ENCODE data around the gene TPRN. TPM values are rescaled to one million over a fixed set of nuclear protein-coding genes. Genes with fewer than 3 reads are reported as not detected.
A peak's percentile ranks its signal among the peaks of the same experiment; 100 is the strongest.

The TPRN gene
- total and polyA plus RNA-seq, 2 experiments from 2014 or later: 6.4 to 29.2 TPM

- Mint-ChIP-seq H3K36me3 (ENCODE audit: low read depth) (peaks cover 21% of the 10 kb centered on the region), H3K27me3 (ENCODE audit: insufficient read depth, low read depth, poor library complexity) (peaks cover 13% of the 10 kb centered on the region), H3K27ac (0 out of 2 replicates have a peak overlapping the region, but pooled peaks have one; percentile 84), H3K9me3 (no peaks in the 10 kb centered on the region), H3K4me1 (peaks cover 9% of the 10 kb centered on the region), H3K4me3 (peak overlapping the region; percentile 91)
- Histone ChIP-seq H3K27me3 (ENCODE audit: insufficient read depth) (no peaks in the 10 kb centered on the region), H3K4me2 (peak overlapping the region; percentile 93), H3F3A (replicated peaks; ENCODE audit: low read depth) (0 out of 2 replicates have a peak, but pooled peaks cover 4% of the 10 kb centered on the region), H3K36me3 (ENCODE audit: insufficient read depth) (no peaks in the 10 kb centered on the region), H3K4me3 (peak overlapping the region; percentile 94), H3K79me2 (replicated peaks; ENCODE audit: insufficient read depth) (peaks cover 25% of the 10 kb centered on the region), H3K27ac (ENCODE audit: low read depth) (no peak overlapping the region), H3K4me1 (ENCODE audit: insufficient read depth) (peaks cover 13% of the 10 kb centered on the region), H3K9me2 (ENCODE audit: insufficient read depth) (no peaks in the 10 kb centered on the region), H2AFZ (no peak overlapping the region), H4K20me1 (replicated peaks; ENCODE audit: insufficient read depth) (0 out of 2 replicates have a peak, but pooled peaks cover 5% of the 10 kb centered on the region)
- TF ChIP-seq POLR2AphosphoS5 (IDR thresholded peaks at IDR 0.05; ENCODE audit: low read depth): no peak
- ATAC-seq (no peak), DNase-seq (ENCODE audit: low spot score) (no peak)
These were observed 13.2 kb downstream of the TPRN start for GRCh38 chr9:137187386-137187785.

GRCh38 chr9:137186385-137186784 lies 14.2 kb downstream of the TPRN start:
- Mint-ChIP-seq H3K27ac (no peak overlapping the region), H3K36me3 (ENCODE audit: low read depth) (peaks cover 26% of the 10 kb centered on the region), H3K4me1 (peaks cover 9% of the 10 kb centered on the region), H3K27me3 (ENCODE audit: insufficient read depth, low read depth, poor library complexity) (peaks cover 13% of the 10 kb centered on the region), H3K4me3 (peak overlapping the region; percentile 91; the same call in 2 of the 3 replicates), H3K9me3 (no peaks in the 10 kb centered on the region)
- no peak for DNase-seq (ENCODE audit: low spot score)
- no peak for ATAC-seq
- no peak overlapping the region for H3K4me3 ChIP-seq
- no peaks in the 10 kb centered on the region for H3K27me3 ChIP-seq (ENCODE audit: insufficient read depth)
- peaks cover 13% of the 10 kb centered on the region for H3K4me1 ChIP-seq (ENCODE audit: insufficient read depth)
- no peak overlapping the region for H3K27ac ChIP-seq (ENCODE audit: low read depth)
- no peak overlapping the region for H3K4me2 ChIP-seq
- no peaks in the 10 kb centered on the region for H3K36me3 ChIP-seq (ENCODE audit: insufficient read depth)
- H4K20me1 ChIP-seq (replicated peaks; ENCODE audit: insufficient read depth): 0 out of 2 replicates have a peak, but pooled peaks cover 5% of the 10 kb centered on the region
- H3K9me2 ChIP-seq (ENCODE audit: insufficient read depth): no peaks in the 10 kb centered on the region
- peaks cover 25% of the 10 kb centered on the region for H3K79me2 ChIP-seq (replicated peaks; ENCODE audit: insufficient read depth)
- no peak overlapping the region for H2AFZ ChIP-seq
- H3F3A ChIP-seq (replicated peaks; ENCODE audit: low read depth): 0 out of 2 replicates have a peak, but pooled peaks cover 4% of the 10 kb centered on the region
- no peak for TF ChIP-seq ZNF462 (CRISPR knock-in tag; IDR thresholded peaks at IDR 0.05)
- no peak for TF ChIP-seq NANOG (IDR thresholded peaks at IDR 0.05; ENCODE audit: borderline replicate concordance)
- no peak for TF ChIP-seq REST (IDR thresholded peaks at IDR 0.05; ENCODE audit: unreplicated experiment)
- TF ChIP-seq ZNF331 (CRISPR knock-in tag; IDR thresholded peaks at IDR 0.05; ENCODE audit: low read depth): no peak
- TF ChIP-seq CREB1 (CRISPR knock-in tag; IDR thresholded peaks at IDR 0.05; ENCODE audit: low read depth): no peak
- TF ChIP-seq EZH2phosphoT487 (IDR thresholded peaks at IDR 0.05; ENCODE audit: unreplicated experiment): no peak
- TF ChIP-seq CTCF (conservative IDR thresholded peaks at IDR 0.05; ENCODE audit: low read depth in 2 of 2): no peak
- TF ChIP-seq JUNB (IDR thresholded peaks at IDR 0.05; ENCODE audit: unreplicated experiment): no peak

Data from GM23338 (cell line).